Measurements from ENCODE around the gene DNAI7.
A peak's percentile ranks its signal among the peaks of the same experiment; 100 is the strongest.

The DNAI7 gene

DNA sequence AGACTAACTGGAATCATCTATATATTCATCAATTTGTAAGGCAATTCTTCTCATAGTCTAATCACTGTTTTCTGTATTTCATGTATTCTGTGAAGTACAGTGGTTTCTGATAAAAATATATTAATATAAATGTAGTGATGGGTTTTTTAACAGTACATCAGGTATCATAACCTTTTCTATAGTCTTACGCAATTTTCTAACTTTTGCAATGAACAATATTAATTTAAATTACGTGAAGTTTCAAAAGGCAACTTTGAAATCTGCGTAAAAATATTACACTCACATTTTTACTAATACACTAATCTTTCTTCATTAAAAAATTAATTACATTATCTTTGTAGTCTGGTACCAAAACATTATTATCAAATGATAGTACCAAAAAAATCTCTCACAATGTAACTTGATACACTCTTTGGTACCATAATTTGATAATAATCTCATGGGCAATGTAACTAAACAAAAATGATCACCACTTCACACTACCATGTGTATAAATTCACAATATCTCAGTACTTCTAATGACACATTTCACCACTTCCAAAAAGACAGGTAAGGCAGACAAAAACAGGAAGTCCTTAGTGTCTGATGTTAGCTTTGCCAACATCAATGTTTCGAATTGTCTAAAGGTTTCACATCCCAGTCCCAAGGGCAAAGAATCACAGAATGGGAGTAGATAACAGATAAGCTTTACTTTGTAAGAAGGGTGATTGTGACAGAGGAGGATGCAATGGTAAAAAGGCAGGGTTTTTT, 8.7 kb downstream of the DNAI7 start:
- DNase-seq = no peak
- intact Hi-C loops (cut with DNase I) = no loop called here

DNA sequence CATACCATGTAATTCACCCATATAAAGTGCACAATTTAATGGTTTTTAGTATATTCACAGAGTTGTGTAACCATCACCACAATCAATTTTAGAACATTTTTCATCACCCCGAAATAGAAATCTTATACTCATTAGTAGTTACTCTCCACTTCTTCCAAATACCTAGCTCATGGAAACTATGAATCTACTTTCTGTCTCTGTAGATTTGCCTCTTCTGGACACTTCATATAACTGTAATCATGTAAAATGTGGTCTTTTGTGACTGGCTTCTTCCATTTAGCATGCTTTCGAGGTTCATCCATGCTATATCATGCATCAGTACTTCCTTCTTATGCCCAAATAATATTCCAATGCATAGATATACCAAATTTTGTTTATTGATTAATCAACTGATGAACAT, 10.8 kb downstream of the DNAI7 start:
- no peak for DNase-seq
- intact Hi-C loops (cut with DNase I) = no loop called here

DNA sequence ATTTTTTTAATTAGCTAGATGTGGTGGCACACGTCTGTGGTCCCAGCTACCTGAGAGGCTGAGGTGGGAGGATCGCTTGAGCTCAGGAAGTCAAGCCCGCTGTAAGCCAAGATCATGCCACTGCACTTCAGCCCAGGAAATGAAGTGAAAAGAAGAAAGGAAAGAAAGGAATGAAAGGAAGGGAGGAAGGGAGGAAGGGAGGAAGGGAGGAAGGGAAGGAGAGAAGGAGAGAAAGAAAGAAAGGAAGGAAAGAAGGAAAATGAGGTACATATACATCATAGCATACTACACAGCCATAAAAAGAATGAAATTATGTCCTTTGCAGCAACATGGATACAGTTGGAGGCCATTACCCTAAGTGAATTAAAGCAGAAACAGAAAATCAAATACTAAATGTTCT, 12.2 kb downstream of the DNAI7 start:
- intact Hi-C loops (cut with DNase I) = no loop called here
- no peak for DNase-seq

DNA sequence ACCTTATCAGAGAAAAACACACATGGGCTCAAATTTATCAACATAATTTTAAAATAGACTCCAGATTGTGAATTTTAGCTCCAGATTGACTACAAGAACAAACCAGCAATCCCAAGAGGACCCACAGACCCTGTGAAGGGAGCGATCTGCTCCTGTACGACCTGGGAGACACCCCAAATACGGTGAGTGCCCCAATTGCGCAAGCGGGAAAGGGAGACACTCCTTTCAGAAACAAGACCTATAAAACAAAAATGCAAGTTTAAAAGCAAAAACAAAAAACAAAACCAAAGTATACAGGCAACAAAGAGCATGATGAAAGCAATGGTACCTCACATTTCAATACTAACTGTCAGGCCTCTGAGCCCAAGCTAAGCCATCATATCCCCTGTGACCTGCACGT, 32.1 kb downstream of the DNAI7 start:
- intact Hi-C loops (cut with DNase I) = no loop called here
- DNase-seq = no peak

DNA sequence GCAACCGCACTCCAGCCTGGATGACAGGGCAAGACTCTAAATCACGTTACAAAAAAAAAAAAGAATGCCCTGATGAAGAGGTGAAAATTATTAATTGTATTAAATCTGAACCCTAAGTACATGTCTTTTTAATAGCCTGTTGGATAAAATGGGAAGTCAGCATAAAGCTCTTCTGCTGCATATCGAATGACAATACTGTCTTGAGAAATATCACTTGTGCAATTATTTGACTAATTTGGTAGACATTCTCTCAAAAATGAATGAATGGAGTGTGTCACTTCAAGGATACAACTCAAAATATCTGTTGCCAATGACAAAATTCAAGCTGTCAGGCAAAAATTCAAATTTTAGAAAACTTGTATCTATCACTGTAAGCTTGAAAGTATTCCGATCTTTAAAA, 38.9 kb downstream of the DNAI7 start:
- no peak for DNase-seq
- intact Hi-C loops (cut with DNase I) = no loop called here

DNA sequence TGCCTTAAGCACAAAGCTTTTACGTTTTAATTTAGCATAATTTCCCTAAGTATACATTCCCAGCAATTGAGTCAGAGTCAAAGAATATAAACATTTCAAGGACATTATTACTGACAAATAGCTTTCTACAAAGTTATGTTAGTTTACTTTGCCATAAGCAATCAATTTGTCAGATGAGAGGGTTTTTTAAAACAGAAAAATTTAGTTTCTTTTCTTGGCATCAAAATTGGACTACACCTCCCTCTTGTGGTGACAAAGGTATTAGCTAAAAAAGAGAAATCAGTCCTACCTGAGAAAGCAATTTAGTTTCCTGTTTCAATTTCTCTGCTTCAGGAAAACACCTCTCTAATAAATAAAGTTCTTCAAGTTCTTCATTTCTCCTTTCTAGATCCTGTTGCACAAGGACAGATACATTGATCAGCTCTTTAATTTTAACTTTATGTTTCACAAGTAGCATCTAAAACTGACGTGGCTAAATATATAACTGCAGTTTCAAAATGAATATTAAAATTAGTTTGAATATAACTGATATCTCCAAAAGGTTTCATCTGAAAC, 39.9 kb downstream of the DNAI7 start:
- intact Hi-C loops (cut with DNase I) = no loop called here
- no peak for DNase-seq

DNA sequence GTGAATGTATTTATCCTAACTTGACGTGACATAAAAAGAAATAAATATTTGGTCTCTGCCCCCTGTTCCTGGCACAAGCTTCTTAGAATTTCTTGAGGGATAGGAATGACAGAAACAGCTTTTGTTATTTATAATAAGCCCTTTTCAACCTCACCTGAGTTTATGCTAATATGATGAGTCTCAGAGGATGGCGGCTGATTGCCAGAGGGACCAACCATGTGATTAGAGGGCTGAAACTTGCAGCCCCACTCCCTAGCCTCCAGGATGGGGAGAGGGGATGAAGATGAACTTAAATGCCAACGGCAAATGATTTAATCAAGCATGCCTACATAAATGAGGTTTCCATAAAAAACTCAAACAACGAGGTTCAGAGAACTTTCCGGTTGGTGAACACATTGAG, 42.9 kb downstream of the DNAI7 start:
- DNase-seq = no peak
- intact Hi-C loops (cut with DNase I) = no loop called here

DNA sequence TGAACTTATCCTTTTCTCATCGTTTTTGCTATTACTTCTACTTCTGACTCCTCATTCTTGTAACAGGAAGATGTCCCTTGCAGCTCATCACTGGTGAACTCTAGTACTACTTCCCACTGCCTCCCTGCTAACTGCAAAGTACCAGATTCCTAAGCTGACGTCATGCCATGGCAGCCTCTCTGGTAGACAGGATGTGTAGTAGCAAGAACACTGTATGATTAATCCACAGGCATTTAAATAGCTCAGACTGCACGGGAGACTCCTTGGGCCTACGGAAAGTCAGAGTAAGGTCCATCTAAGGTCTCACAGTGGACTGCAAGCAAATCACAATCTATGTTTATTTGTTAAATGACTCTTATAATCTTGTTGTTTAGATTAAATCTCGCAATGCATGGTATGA, 43.5 kb downstream of the DNAI7 start:
- intact Hi-C loops (cut with DNase I) = no loop called here
- DNase-seq = peak in 15 of 42 donors; percentile 2 to 54 (median 19)

DNA sequence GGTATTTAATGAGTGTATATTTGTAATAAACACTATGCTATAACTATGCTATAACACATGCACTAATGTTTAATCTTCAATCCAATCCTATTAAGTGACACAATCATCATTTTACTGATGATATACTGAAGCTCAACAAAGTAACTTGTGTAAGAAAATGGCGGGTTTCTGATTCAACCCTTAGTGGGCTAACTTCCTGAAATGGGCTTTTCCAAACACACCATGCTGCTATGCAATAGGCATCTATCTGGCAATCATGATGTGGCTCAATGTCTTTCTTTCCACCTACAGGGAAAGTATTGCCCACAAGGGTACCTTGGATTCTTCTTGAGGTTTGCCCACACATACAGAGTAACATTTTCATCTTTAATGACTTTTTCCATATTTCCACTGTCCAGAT, 48.3 kb downstream of the DNAI7 start:
- no peak for DNase-seq
- intact Hi-C loops (cut with DNase I) = no loop called here

DNA sequence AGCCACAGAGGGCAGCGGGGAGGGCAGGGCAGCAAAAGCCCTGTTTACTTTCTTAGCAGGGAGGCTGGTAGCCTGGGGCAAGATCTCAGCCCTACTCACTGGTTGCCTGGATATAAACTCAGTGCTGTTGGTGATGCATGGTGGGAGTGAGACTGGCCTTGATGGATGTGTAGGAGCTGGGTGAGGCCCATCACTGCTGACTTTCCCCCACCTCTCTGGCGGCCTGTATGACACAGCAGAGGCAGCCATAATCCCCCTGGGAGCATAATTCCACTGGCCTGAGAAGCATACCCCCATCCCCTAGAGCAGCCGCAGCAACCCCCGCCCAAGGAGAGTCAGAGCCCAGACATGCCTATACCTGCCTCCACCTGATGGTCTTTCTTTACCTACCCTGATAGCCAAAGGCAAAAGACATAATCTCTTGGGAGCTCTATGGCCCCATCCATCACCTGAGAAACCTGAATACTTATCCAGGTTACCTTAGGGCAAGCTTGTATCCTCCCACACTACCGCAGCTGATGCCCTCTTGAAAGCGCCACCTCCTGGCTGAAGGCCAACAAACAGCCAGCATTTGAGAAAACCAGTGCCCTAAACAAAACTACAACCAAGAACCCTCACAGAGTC, 59.3 kb downstream of the DNAI7 start:
- intact Hi-C loops (cut with DNase I) = loop anchor here (5.0 kb wide), 1 partner anchor 148 kb away; no protein-coding TSS in a partner anchor
- DNase-seq = no peak

DNA sequence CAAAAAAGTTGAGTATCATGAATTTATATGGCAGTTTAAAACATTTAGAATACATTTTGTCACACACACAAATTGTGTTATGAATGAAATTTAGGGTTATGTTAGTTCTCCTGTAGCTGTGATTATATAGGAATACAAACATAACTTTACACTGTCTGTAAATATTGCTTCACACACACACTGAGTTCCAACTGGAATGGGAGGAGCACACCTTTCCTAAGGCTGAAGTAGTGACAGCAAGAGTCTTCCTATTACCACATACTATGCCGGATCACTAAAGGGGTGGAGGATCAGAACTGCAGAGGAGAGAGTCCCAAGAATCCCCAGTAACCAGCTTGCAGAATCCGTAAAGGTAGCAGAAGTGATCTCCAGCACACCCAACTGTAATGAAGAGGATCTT, 63.7 kb downstream of the DNAI7 start:
- DNase-seq = no peak
- intact Hi-C loops (cut with DNase I) = no loop called here

DNA sequence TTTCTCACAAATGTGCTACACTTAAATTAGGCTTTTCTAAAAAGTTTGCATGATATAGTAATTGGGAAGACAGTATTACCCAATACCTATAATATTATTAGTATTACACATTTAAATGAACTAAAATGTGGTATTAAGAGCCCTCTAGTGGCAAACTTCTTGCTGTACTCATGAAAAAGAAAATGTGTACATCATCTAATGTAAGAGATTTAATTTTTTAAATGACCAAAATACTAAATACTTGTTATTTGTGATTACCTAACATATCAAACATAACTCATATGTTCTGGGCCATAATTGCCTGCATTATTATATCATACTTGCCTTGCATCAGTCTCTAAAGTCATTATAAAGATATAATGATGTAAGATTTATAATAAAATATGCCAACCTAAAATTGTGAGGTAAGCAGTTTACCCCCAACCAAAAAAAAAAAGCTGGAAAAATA, 64.2 kb downstream of the DNAI7 start:
- intact Hi-C loops (cut with DNase I) = no loop called here
- DNase-seq = peak in 1 of 42 donors; percentile 3

DNA sequence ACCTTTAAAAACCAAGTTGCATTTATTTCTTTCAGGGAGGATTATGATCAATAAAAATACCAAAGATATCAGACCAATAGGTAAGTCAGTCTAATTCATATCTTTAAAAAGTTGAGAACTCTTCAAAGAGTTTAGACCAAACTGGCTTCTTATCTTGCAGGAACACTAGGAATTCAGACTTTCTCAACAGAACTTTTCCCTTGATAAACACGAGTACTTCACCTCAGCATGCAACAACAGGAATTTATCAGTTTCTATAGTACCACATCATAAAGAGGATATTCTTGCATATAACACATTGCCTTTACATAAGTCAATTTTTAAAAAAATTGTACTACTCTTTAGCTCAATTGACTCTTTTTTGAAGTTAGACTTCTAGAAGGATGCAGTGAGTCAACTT, 68.2 kb downstream of the DNAI7 start:
- intact Hi-C loops (cut with DNase I) = no loop called here
- no peak for DNase-seq

DNA sequence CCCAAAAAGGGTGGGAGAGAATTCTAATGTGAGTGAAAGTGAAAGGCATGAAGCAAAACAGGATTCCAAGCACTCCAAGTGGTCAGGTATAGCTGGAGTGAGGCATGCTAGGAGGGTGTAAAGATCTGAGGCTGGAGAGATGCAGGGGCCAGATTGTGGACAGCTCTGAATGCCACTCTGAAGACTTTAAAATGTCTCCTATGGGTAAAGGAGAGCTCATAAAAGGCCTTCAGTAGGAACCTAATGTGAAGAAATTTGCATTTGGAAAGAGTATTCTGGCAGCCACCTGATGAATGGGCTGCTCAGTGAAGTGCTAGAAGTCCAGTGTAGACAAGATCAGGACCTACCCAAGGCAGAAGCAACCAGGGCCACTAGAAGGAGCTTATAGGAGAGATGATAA, 68.9 kb downstream of the DNAI7 start:
- no peak for DNase-seq
- intact Hi-C loops (cut with DNase I) = no loop called here

DNA sequence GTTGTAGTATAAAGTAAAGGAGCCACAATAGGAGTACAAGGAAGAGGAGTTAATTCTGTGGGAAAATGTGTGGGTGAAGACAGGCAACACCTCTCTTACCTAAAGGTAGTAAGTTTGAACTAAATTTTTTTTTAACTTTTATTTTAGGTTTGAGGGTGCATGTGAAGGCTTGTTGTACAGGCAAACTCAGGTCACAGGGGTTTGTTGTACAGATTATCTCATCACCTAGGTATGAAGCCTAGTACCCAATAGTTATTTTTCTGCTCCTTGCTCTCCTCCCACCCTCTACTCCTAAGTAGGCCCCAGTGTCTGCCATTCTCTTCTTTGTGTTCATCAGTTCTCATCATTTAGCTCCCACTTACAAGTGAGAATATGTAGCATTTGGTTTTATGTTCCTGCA, 70.5 kb downstream of the DNAI7 start:
- intact Hi-C loops (cut with DNase I) = no loop called here
- DNase-seq = no peak

DNA sequence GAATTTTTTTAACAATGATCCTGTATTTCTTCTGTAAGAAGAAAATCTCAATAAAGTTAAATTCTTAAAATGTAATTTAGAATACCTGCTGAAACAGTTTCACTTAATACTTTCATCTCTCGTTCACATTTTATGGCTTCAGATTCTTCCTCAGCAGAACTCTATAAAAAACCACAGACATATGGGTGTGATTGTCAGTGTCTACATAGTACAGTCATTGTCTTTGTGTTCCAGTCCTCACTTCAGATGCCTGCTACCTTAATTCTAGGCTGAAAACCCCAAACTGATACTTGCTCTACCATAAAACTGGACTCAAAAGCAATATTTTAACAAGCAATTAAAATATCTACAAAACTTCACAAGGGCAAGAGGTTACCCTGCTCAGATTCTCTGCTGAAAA, 71.8 kb downstream of the DNAI7 start:
- intact Hi-C loops (cut with DNase I) = no loop called here
- no peak for DNase-seq

DNA sequence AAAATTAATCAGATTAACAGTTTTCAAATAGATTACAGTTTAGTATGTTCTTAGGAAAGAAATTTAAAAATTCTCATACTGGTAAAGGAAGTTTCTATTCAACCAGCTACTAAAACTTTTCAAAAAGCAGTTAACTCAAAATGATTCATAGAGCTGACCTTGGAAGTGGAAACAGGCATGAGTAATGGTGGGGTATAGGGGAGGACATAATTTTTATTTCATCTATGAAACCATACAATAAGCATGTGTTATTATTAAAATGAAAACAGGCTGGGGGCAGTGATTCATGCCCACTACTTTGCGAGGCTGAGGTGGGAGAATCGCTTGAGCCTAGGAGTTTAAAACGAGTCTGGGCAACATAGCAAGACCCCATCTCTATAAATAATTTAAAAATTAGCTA, 73.0 kb downstream of the DNAI7 start:
- DNase-seq = no peak
- intact Hi-C loops (cut with DNase I) = no loop called here

DNA sequence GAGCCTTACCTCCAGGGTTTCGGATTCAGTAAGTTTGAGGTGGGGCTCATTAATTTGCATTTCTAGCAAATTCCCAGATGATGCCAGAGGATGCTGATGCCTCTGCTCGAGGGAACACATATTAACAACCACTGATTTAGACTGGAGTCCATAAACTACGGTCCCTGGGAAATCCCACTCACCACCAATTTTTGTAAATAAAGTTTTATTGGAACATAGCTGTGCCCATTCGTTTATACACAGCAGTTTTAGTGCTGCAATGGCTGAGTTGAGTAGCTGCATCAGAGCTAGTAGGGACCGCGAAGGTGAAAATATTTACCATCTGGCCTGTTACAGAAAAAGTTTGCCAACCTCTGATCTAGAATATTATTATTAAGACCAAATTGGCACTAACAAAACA, 73.8 kb downstream of the DNAI7 start:
- intact Hi-C loops (cut with DNase I) = no loop called here
- no peak for DNase-seq

DNA sequence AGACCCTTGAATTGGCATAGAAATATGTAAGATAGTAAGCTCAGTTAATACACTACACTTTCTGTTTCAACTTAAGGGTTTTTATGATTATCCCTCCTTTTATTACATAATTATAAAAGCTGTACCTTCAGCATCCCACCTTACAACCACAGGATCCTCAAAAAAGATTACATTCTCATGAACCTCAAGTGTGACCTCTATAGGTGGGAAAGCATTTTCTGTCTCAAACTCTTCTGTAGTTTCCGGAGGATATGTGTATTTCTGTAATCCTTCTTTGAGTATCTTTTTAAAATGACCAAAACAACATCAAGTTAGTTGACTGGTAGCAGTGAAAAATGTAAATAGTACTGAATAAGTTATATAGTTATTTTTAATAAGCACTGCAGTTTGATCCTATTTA, 75.9 kb downstream of the DNAI7 start:
- no peak for DNase-seq
- intact Hi-C loops (cut with DNase I) = no loop called here

DNA sequence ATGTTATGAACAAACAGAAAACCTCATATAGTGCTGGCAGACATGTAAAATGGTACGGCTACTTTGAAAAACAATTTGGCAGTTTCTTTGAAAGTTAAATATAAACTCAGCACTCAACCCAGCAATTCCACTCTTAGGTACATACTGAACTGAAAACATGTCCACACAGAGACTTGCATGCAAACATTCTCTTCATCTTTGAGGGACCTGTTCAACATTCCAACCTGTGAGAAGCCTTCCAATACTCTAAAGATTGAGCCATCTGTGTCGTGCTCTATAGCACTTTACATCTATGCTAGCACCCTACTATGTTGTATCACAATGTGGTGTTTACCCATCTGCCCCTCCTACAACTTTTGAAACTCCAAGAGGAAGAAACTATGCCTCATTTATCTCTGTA, 79.3 kb downstream of the DNAI7 start:
- intact Hi-C loops (cut with DNase I) = no loop called here
- DNase-seq = no peak

DNA sequence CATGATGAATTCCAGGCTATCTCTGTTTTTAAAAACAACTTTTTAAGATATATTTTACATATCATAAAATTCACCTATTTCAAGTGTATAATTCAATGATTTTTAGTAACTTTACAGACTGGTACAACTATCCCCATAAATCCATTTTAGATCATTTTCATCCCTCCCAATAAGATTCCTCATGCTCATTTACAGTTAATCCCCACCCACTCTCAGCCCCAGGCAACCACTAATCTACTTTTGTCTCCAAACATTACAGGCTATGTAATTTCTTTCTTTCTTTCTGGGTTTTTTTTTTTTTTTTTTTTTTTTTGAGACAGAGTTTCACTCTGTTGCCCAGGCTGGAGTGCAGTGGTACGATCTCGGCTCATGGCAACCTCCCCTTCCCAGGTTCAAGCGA, 81.3 kb downstream of the DNAI7 start:
- intact Hi-C loops (cut with DNase I) = no loop called here
- DNase-seq = no peak
